HG03064 (cell line): ENCODE results near the gene CD63.

Experiments used
- ATAC-seq: cut with Tn5 transposase; IDR thresholded peaks from one replicate; pipeline ENCODE4 v1.9.1; 2021; ENCODE audit warnings: low read depth; ENCODE audit not compliant: unreplicated experiment

CD63 gene

DNA sequence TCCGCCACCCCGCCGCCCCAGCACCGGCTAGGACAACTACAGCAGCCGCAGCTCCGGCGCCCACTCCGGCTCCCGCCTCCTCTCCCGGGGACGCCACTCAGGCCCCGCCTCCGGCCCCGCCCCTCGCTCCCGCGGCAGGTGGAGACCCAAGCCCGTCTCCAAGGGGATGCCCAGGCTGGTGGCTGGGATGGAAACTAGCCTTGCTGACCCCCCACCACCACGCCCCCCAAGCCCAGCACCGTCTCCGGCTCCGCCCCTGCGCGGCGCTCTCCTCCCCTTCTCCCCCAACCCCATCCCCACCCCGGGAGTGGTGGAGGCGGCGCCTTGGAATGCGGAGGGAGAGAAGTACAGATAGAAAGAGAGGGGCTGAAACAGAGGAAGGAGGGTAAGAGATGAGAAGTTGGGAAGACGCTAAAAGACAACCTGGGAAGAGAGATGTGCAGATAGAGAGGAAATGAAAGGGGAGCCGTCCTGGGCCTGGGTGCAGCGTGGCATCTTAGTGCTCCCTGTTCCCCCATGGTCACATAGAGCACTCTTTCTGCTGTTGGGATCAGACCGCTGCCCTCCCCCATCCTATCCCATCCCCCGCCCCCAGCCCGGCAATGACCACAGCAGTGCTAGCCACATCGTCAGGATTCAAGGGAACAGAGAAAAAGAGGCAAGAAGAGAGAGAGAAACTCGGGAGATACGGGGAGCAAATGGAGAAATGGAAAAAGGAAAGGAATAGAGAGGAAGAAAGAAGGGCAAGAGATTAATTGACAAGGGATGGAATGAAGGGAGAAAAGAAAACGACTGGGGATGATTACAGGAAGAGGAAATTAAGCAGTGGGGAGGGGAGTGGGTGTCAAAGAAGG, 20.7 kb downstream of the CD63 start, which contains the start of gene ITGA7:
Gene ITGA7, minus strand, starts transcription at position 64 of the 854 bp plus-strand sequence. CDS start 222 bp downstream, outside the sequence.
- no peak for ATAC-seq

DNA sequence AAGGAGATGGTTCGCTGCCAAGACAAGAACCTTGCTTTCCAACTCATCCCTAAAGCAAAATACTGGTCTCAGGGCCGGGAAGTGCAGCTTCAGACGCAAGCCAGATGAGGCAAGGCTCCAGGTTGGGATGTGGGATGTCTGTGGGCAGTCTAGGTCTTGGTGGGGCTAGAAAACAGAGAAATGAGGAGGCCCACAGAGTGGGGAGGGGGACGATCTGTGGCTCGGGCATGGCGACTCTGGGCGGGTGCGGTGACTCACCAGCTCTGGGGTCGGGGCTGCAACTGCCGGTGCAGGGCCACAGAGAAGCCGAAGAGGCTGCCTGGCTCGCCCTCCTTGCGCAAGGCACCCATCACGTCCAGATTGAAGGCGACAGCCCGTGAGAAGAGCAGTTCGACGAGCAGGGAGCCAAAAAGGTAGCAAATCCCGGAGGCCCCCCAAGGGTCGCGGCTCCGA, 21.6 kb downstream of the CD63 start:
- ATAC-seq: no peak

DNA sequence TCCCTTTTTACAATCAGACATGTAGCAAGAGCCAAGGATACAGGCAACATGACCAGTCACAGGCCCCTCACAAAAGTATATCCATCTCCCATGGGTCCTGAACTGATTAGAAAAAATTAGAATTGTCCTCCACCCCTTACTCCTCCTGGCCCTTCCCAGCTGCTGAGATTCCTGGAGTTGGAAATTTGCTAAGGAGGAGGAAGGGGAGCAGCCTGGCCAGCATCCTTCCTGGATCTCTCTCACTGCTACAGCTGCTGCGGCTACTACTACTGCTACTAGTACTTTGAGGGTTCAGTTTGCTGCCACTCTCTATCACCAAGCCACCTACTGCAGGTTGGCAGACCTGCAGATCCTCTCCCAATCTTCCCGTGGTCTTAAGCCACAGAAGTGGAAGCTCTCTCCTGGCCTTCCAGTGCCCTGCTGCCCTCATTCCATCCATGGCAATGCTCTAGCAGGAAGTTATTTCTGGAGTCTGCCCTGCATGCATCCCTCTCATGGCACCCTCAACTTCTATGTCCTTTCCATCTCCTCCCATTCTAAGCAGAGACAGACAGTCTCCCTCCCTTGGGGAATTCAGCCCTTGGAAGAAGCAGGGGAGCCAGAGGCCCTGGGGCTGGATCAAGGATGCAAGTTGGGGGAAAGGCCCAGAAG, 22.1 kb downstream of the CD63 start:
- no peak for ATAC-seq

DNA sequence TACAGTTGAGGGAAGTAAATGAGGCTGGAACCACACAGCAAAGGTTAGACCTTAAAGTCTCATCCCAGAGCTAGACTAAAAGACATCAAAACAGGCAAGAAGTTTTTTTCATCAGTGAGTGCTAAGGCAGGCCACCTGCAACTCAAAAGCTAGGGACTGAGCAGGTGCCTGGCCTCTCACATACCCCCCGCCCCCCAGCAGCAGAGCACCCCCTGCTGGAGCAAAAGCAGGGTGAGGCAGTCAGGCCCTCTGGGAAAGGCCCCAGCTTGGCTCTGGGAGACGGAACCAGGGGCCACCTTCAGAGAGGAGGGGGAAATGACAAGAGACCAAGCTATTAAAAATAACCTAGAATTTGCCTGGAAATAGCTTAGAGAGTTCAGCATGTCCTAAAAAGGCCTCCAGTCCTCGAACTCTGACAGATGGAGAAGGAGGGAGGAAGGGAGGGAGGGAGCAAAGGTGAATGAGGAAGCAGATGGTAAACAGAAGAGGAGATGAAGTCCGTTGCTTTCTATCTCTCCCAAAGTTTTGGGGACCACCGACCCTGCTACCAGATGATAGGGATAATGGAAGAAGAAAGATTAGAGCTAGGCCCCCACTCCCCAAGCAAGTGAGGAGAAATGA, 22.9 kb downstream of the CD63 start:
- no peak for ATAC-seq

- no peak for ATAC-seq
Measured at GRCh38 chr12:55704824-55705718, 23.7 kb downstream of the CD63 start.

GRCh38 chr12:55703901-55704761, 24.7 kb downstream of the CD63 start:
- ATAC-seq: no peak

DNA sequence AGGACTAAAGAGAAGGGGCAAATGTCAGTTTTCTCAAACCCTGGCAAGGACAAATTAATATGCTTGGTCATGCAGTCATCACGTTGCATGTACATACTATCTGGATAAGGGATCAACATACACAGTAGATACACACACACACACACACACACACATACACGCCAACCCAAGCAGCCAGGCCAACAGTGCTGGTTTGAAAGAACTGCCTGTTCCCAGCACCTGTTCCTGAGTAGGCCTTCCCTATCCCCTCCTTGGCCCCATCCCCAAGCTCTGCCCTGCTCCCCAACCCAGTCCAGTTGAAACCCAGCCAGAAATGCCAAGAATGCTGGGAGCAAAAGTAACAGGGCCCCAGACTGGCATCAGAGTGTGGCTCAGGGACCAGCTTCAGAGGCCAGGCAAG, 25.5 kb downstream of the CD63 start:
- ATAC-seq: no peak

DNA sequence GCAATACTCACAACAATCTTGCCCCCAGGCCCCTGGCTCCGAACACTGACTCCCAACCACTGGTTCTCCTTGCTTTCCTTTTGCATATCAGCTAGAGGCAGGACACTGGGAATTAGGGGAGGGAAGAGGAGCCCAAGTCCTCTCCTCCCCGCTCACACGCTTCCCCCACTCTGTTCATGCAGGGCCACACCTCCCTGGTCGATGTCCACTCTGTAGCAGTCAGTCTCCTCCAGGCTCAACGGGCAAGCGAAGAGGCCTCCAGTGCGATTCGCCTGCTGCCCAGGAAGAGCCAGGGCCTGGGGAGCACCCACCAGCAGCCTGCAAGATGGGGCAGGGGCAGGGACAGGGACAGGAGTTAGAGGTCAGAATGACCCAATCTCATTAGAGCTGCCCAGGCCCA, 25.9 kb downstream of the CD63 start:
- no peak for ATAC-seq

DNA sequence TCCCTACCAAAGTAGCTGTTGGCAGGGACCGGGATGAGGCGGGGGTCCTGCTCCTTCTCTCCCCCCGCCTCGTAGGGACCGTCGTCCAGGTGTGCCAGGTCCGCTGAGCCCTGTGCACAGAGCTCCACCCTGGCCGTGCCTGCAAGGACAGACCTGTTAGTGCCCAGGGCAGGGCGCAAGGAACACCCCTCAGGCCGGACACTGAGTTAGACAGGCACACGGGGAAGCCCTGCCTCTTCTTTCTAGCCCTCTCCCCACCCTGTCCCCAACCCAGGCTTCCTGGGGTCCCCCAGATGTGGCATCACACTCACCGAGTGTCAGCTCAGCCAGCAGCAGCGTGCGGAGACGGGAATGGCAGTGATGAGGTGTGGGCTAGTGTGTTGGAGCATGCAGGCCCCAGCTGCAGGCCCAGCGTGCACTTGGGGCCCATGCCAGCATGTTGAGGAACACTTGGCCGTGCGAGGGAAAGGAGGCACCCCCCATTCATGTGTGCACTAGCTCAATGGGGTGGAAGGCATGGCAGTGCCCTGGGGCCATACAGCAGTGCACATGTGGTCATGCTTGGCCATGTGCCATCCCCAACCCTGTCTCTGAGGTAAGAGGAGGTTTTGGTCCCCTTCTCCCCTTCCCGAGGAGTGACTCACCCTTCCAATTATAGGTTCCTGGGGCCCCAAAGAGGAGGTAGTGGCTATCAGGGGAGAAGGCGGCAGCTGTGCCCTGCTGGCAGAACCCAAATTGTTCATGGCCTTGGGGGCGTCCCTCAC, 28.4 kb downstream of the CD63 start:
- no peak for ATAC-seq

DNA sequence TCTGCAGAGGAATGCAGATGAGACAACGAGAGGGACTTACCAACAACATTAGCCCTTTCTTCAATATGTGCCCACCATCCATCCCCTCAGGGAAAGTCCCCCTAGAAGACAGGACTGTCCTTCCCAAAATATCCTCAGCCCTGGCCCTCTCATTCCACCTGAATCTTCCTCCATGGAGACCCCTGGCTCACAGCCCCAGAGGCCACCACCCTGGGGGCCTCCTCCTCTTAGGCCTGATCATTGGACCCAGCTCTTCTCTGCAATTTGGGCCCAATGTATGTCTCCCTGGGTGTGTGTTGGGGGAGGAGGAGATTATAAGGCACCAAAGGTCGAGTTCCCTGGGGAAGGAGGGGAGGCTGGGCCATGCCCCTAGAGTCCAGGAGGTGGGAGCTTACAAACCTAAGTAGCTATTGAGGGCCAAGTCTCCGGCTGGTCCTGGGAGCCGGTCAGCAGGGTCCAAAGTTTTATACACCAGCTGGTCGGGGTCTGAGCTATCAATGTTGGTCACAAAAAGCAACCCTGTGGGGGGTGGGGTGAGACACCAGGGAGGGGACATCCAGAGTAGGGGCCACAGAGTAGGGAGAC, 29.2 kb downstream of the CD63 start:
- ATAC-seq: no peak

- ATAC-seq: no peak
Measured at GRCh38 chr12:55698965-55699364, 29.8 kb downstream of the CD63 start.

GRCh38 chr12:55698241-55698955, 30.4 kb downstream of the CD63 start:
- no peak for ATAC-seq

- ATAC-seq: no peak
Measured at GRCh38 chr12:55697686-55698085, 31.1 kb downstream of the CD63 start.

GRCh38 chr12:55696796-55697462, 31.9 kb downstream of the CD63 start:
- ATAC-seq: no peak

GRCh38 chr12:55696141-55696540, 32.7 kb downstream of the CD63 start:
- no peak for ATAC-seq

- no peak for ATAC-seq
Measured at GRCh38 chr12:55695349-55695748, 33.5 kb downstream of the CD63 start.

DNA sequence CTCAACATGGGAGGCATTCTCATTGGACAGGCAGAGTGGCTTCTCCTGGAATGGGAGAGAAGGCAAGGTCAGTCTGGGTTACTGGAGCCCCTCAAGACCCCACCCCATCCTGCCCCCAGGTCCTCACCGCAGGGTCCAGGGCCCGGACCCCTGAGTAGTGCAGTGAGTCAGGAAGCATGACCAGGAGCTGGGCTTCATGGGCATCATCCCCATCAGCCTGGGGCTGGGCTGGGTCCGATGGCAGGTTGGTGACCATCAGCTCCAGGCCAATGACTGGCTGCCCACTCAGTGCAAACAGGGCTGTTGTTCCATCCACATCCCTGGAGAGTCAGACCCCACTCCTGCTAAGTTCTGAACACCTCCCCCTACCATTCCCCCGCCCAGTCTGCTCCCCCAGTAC, 34.2 kb downstream of the CD63 start:
- no peak for ATAC-seq
